ENCODE data around the gene NEO1. TPM values are rescaled to one million over a fixed set of nuclear protein-coding genes. Genes with fewer than 3 reads are reported as not detected.
A peak's percentile ranks its signal among the peaks of the same experiment; 100 is the strongest.

Gene NEO1
- polyA plus RNA-seq, 1 of the 3 experiments (the other 2 are of a cell fraction) = 13.1 TPM

DNA sequence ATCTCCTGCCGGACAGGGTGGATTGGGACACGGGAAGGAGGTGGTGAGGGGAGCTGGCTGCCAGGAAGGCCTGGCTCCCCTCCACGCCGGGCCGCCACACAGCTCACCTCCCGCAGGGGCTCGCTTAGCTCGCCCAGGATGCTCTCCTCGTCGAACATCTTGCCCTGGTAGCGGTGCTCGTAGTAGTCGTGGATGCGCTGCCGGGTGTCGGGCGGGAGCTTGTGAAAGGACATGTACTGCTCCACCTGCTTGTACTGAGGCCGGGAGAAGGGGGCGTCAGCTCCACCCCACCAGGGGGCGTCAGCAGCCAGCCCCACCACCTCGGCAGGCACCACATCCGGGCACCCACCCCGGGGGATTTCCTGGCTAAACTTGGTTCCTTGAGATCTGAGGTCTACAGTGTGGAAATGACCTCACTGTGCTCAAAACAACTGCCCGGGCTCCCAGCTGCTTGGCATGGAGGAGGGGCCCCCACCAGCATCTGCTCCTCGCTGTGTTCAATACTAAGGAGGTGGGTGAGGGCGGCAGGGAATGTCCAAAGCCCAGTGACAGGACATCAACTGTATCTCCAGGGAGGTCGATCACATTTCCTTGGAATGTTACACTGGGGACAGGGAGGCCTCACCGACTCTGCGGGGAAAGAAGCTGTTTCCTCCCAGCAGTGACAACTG, 273.1 kb downstream of the NEO1 start:
- Histone ChIP-seq H3K9ac (no peak overlapping the region), H3K27ac (ENCODE audit: low read depth in 2 of 2, low read length in 1 of 2) (no peak overlapping the region), H3K9me3 (no peaks in the 10 kb centered on the region), H4K20me1 (ENCODE audit: insufficient read depth) (no peaks in the 10 kb centered on the region), H3F3A (replicated peaks; ENCODE audit: insufficient read depth) (no peaks in the 10 kb centered on the region), H3K4me3 (ENCODE audit: low read depth in 2 of 2, low read length in 1 of 2) (no peak overlapping the region), H3K4me1 (ENCODE audit: control insufficient read depth in 1 of 2, insufficient read depth in 2 of 2, low read depth in 1 of 2, low read length in 1 of 2) (peaks cover 0 to 5% of the 10 kb centered on the region in 2 experiments; a peak in 1 of 4 replicates), H3K9me2 (no peaks in the 10 kb centered on the region), H3K36me3 (replicated peaks in 1 of 2; ENCODE audit: control insufficient read depth in 1 of 2, insufficient read depth in 2 of 2, low read length in 1 of 2) (no peaks in the 10 kb centered on the region), H2AFZ (ENCODE audit: low read depth) (no peak overlapping the region), H3K4me2 (no peak overlapping the region), H3K79me2 (ENCODE audit: insufficient read depth) (no peaks in the 10 kb centered on the region), H3K27me3 (ENCODE audit: insufficient read depth) (no peaks in the 10 kb centered on the region)
- ChIA-PET CTCF (interaction anchor here (1.1 kb wide), 1 partner anchor 9 kb away, joined by 3 read pairs; no protein-coding TSS in a partner anchor), POLR2A (no interaction called here)
- DNase-seq = no peak
- 80% methylated on average over 28 of the region's 29 CpGs for WGBS (ENCODE audit: low lambda C conversion rate)
- TF ChIP-seq, protein P1, sequence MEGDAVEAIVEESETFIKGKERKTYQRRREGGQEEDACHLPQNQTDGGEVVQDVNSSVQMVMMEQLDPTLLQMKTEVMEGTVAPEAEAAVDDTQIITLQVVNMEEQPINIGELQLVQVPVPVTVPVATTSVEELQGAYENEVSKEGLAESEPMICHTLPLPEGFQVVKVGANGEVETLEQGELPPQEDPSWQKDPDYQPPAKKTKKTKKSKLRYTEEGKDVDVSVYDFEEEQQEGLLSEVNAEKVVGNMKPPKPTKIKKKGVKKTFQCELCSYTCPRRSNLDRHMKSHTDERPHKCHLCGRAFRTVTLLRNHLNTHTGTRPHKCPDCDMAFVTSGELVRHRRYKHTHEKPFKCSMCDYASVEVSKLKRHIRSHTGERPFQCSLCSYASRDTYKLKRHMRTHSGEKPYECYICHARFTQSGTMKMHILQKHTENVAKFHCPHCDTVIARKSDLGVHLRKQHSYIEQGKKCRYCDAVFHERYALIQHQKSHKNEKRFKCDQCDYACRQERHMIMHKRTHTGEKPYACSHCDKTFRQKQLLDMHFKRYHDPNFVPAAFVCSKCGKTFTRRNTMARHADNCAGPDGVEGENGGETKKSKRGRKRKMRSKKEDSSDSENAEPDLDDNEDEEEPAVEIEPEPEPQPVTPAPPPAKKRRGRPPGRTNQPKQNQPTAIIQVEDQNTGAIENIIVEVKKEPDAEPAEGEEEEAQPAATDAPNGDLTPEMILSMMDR (IDR thresholded peaks at IDR 0.05) = peak; percentile 14; the same call in 1 of the 2 replicates
- TF ChIP-seq TAF1 (IDR thresholded peaks at IDR 0.05; ENCODE audit: borderline replicate concordance, low read depth, low read length) = no peak

DNA sequence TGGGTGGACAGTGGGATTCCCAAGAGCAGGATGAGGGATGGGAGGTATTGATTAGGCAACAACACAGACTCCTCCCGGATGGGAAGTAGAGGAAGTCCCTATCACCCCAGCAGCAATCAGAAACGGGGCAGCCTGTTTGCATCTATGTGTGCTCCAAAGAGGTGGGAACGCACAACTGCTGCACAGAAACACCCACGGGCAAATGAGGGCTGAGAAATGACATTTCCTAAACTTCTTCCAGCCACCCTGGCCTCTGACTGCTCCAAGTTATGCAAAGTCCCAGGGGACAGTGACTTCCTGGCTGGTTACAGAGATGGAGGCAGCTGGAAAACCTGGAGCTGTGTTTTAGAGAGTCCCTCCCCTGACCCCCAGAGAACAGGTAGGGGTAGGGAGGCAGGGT, 273.9 kb downstream of the NEO1 start:
- no peak overlapping the region for H3K4me3 ChIP-seq (ENCODE audit: low read depth in 2 of 2, low read length in 1 of 2)
- CTCF ChIA-PET = no interaction called here
- no peaks in the 10 kb centered on the region for H3K36me3 ChIP-seq (replicated peaks in 1 of 2; ENCODE audit: control insufficient read depth in 1 of 2, insufficient read depth in 2 of 2, low read length in 1 of 2)

More for the DNA sequence above, 273.9 kb downstream of the NEO1 start:
- peaks cover 0 to 7% of the 10 kb centered on the region in 2 experiments; a peak in 1 of 4 replicates for H3K4me1 ChIP-seq (ENCODE audit: control insufficient read depth in 1 of 2, insufficient read depth in 2 of 2, low read depth in 1 of 2, low read length in 1 of 2)
- H3F3A ChIP-seq (replicated peaks; ENCODE audit: insufficient read depth) = no peaks in the 10 kb centered on the region
- TF ChIP-seq, protein P2, sequence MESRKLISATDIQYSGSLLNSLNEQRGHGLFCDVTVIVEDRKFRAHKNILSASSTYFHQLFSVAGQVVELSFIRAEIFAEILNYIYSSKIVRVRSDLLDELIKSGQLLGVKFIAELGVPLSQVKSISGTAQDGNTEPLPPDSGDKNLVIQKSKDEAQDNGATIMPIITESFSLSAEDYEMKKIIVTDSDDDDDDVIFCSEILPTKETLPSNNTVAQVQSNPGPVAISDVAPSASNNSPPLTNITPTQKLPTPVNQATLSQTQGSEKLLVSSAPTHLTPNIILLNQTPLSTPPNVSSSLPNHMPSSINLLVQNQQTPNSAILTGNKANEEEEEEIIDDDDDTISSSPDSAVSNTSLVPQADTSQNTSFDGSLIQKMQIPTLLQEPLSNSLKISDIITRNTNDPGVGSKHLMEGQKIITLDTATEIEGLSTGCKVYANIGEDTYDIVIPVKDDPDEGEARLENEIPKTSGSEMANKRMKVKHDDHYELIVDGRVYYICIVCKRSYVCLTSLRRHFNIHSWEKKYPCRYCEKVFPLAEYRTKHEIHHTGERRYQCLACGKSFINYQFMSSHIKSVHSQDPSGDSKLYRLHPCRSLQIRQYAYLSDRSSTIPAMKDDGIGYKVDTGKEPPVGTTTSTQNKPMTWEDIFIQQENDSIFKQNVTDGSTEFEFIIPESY (IDR thresholded peaks at IDR 0.05; ENCODE audit: borderline replicate concordance, low read depth) = no peak
- TF ChIP-seq FOSL2 (IDR thresholded peaks at IDR 0.05; ENCODE audit: borderline replicate concordance, low read depth) (no peak), TEAD4 (IDR thresholded peaks at IDR 0.05; ENCODE audit: borderline replicate concordance, insufficient read depth) (no peak), EZH2phosphoT487 (IDR thresholded peaks at IDR 0.05; ENCODE audit: borderline replicate concordance, low read depth) (no peak)
- TF ChIP-seq, protein P1 (IDR thresholded peaks at IDR 0.05) = no peak
- TF ChIP-seq, protein P3, sequence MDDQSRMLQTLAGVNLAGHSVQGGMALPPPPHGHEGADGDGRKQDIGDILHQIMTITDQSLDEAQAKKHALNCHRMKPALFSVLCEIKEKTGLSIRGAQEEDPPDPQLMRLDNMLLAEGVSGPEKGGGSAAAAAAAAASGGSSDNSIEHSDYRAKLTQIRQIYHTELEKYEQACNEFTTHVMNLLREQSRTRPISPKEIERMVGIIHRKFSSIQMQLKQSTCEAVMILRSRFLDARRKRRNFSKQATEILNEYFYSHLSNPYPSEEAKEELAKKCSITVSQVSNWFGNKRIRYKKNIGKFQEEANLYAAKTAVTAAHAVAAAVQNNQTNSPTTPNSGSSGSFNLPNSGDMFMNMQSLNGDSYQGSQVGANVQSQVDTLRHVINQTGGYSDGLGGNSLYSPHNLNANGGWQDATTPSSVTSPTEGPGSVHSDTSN (IDR thresholded peaks at IDR 0.05) = no peak
- H3K9me3 ChIP-seq = no peaks in the 10 kb centered on the region
- no peaks in the 10 kb centered on the region for H3K9me2 ChIP-seq
- H3K79me2 ChIP-seq (ENCODE audit: insufficient read depth) = no peaks in the 10 kb centered on the region
- DNase-seq = no peak
- POLR2A ChIA-PET = no interaction called here
- WGBS (ENCODE audit: low lambda C conversion rate) = 48% methylated on average over 4 of the region's 4 CpGs
- no peak overlapping the region for H3K4me2 ChIP-seq
- H2AFZ ChIP-seq (ENCODE audit: low read depth) = no peak overlapping the region
- H4K20me1 ChIP-seq (ENCODE audit: insufficient read depth) = no peaks in the 10 kb centered on the region
- H3K27me3 ChIP-seq (ENCODE audit: insufficient read depth) = no peaks in the 10 kb centered on the region
- no peak overlapping the region for H3K27ac ChIP-seq (ENCODE audit: low read depth in 2 of 2, low read length in 1 of 2)
- H3K9ac ChIP-seq = no peak overlapping the region
